GM18858 (cell line): Measurements from ENCODE around the gene DSCAM.

Experiments used
- ATAC-seq: cut with Tn5 transposase; IDR thresholded peaks from one replicate; pipeline ENCODE4 v1.9.1; 2021; ENCODE audit not compliant: unreplicated experiment

Gene DSCAM

GRCh38 chr21:40618191-40618973 lies 228.6 kb downstream of the DSCAM start:
- no peak for ATAC-seq

DNA sequence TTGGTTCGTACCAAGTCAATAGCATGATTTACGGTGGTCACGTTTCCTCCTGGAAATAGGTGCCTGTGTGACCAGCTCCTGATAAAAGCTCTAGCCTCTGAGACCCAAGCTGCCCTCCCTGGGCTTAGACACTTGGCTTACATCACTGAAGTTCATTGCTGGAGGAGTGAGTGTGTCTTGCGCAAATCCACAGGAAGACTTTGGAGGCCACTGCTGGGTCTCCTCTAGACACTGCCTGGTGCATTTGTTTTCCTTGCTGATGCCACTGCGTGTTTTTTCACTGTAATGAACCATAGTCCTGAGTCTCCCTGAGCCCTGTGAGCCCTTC lies 230.6 kb downstream of the DSCAM start:
- ATAC-seq: no peak

DNA sequence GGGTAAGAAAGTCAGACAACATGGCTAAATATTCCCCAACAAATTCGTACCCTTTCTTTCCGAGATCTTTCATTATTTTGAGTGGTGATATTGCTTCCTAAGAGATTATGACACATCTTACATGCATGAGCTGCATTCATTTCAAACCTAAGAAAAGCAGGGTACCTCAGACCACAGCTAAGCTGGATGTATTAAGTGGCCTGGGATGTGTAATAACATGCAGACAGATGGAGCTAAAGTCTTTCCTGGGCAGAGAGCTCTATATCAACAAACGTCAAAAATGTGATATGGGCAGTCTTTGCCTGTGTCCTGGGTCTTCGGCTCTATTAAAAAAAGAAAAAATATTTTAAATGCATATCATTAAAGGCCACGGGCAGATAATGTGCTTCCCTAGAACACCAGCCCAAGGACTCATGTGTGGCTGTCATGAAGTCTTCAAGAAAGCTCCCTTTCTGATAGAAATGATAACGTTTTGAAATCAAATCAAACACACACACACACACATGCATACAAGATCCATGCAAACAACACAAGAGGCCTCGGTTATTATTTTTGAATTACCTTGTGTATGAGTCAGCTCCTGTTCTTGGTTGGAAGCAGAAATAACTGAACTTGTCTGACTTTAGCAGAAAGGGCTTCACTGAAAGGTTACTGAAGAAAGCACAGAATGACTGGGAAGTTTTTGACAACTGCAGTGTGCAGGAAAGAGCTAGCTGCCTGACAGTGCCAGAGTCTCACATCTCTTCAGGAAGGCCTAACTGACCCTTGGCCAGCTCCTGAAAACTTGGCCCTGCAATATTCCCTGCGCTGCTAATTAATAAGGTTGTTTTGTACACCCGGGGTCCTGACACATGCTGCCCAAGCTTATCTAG lies 231.2 kb downstream of the DSCAM start:
- no peak for ATAC-seq

GRCh38 chr21:40613546-40614030 lies 233.4 kb downstream of the DSCAM start:
- ATAC-seq: no peak

DNA sequence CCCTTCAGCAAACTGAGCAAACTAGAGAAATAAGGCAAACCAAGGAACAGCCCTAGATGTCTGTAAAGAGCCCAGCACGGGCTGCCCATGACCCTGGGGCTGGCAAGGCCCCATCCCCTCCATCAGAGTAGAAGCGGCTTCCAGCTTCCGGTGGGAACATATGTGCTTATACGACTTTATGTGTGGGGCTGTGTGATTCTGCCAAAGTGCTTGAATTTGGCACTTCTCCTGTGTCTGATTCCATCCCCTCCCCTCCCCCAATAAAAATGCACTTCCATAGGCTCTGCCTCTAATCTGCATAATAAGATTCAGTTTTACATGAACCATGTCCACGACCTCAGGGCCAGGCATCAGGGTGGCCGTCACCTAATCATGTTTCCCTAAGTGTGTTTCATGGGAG lies 236.6 kb downstream of the DSCAM start:
- ATAC-seq: no peak

DNA sequence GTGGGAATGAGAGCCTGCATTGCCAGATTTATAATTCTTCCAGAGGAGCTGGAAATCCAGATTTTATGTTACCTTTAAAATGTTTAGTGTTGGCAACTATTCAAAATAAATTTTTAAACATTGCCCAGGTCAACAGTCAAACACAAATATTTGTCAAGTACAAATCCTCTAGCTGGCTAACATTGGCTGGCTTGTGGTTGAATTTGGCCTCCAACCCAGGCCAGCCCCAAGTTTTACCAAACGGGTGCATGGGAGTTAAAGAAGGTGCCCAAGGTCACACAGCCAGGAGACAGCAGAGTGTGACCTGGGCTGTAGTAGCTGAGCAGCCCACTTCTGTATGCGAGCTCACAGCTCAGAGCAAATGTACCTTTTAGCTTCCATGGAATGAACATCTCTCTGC lies 240.6 kb downstream of the DSCAM start:
- no peak for ATAC-seq

GRCh38 chr21:40605094-40605493 lies 241.9 kb downstream of the DSCAM start:
- ATAC-seq: no peak

DNA sequence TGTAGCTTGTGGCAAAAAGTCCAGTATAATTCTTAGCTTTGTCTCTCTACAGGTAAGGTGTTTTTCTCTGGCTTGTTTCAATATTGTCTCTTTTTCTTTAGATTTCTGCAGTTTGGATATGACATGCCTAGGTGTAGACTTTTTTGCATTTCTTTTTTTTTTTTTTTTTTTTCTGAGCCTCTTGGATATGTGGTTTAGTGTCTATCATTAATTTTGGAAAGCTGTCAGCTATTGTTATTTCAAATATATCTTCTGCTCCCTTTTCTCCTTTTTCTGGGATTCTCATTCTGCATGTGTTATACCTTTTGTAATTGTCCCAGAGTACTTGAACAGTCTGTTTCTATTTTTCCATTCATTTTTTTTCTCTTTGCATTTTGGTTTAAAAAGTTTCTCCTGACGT lies 243.2 kb downstream of the DSCAM start:
- ATAC-seq: no peak

GRCh38 chr21:40602080-40602479 lies 244.9 kb downstream of the DSCAM start:
- ATAC-seq: no peak

GRCh38 chr21:40595806-40596205 lies 251.2 kb downstream of the DSCAM start:
- ATAC-seq: no peak

DNA sequence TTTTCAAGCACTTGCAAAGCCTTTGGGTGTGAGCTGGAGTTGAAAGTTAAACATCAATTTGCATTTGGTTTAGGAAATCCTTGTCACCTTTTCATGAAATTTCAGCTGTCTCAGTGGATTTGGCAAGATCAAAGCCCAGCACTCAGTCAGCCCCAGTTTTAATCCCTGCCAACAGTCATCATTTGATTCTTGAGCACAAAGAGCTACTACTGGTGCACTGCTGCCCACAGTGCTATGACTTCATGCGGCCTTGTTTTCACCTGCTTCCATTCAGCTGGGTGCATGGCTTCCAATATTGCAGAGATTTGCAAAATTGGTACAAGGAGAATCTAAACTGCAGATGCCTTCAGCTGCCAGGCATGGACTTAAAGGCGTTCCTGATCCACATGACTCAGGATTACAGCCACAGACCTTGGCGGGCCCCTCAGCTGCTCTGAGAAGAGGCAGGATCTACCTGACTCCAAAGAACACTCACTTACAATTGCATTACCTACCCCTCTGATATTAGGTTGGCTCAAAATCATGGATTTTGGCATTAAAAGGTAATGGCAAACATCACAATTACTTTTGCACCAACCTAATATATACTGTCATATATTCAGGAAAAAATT lies 259.1 kb downstream of the DSCAM start:
- no peak for ATAC-seq

- no peak for ATAC-seq
These were observed 260.4 kb downstream of the DSCAM start for GRCh38 chr21:40586575-40586974.

- ATAC-seq: no peak
These were observed 269.5 kb downstream of the DSCAM start for GRCh38 chr21:40577285-40578043.

GRCh38 chr21:40575976-40576375 lies 271.0 kb downstream of the DSCAM start:
- no peak for ATAC-seq

DNA sequence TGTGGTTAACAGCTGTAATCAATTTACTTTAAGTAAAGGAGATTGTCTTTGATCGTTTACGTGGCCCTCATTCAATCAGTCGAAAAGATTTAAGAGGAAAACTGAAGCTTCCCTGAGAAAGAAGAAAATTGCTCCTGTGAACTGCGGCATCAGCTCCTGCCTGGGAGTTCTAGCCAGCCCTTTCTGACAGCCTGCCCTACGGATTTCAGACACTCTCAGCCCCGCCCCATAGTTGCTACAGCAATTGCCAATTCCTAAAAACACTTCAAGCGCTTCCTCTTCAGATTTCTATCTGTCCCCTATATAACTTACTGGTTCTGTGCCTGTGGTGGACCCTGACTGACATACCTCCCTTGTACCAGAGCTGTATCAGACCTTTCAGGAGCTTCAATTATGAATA lies 277.6 kb downstream of the DSCAM start:
- ATAC-seq: no peak

- ATAC-seq: no peak
These were observed 278.2 kb downstream of the DSCAM start for GRCh38 chr21:40568807-40569206.

- no peak for ATAC-seq
These were observed 279.5 kb downstream of the DSCAM start for GRCh38 chr21:40567501-40567900.

GRCh38 chr21:40566486-40566885 lies 280.5 kb downstream of the DSCAM start:
- no peak for ATAC-seq

GRCh38 chr21:40564318-40564717 lies 282.6 kb downstream of the DSCAM start:
- no peak for ATAC-seq

GRCh38 chr21:40563900-40564299 lies 283.1 kb downstream of the DSCAM start:
- ATAC-seq: no peak
